K562 (cell line): Measurements from ENCODE around the gene PBX2. TPM values are rescaled to one million over a fixed set of nuclear protein-coding genes. Genes with fewer than 3 reads are reported as not detected.

ENCODE experiments used
- ATF3 ChIP-seq, 2 experiments: fragments of 450-650 bp in 1 of 2; sonication (generic) in 1 of 2; formaldehyde crosslinking in 1 of 2; IDR thresholded peaks in 1 of 2; conservative IDR thresholded peaks in 1 of 2; 2 replicates each; pipeline versions ENCODE4 v1.6.1 to v1.8.1; 2016 to 2023; ENCODE audit warnings: mild to moderate bottlenecking in 2 of 2, moderate library complexity in 2 of 2, inconsistent platforms in 1 of 2, missing genetic modification reagents in 1 of 2
- ATF7 ChIP-seq: fragments of 450-650 bp; IDR thresholded peaks from 2 replicates; pipeline ENCODE4 v1.7.1; 2014; ENCODE audit warnings: mild to moderate bottlenecking, moderate library complexity
- BCLAF1 ChIP-seq, 2 experiments: fragments of 450-650 bp in 1 of 2; IDR thresholded peaks; 2 replicates each; pipeline ENCODE4 v1.6.1; 2011 to 2017; ENCODE audit warnings: low read depth in 2 of 2, antibody characterized with exemption in 1 of 2, borderline replicate concordance in 1 of 2, low read length in 1 of 2, mild to moderate bottlenecking in 1 of 2, mixed read lengths in 1 of 2; ENCODE audit not compliant: control insufficient read depth in 1 of 2
- CXXC5 ChIP-seq: fragments of 250-450 bp; sonication (Bioruptor Pico); IDR thresholded peaks from 2 replicates; pipeline ENCODE4 v1.8.0; 2022; ENCODE audit warnings: inconsistent platforms, mild to moderate bottlenecking, moderate library complexity
- DNMT1 ChIP-seq: fragments of 450-650 bp; IDR thresholded peaks from 2 replicates; pipeline ENCODE4 v1.6.1; 2016; ENCODE audit warnings: antibody characterized with exemption, mild to moderate bottlenecking
- HBP1 ChIP-seq: fragments of 450-650 bp; formaldehyde crosslinking; IDR thresholded peaks from 2 replicates; pipeline ENCODE4 v1.4.0; 2022; ENCODE audit warnings: missing genetic modification characterization
- MBD2 ChIP-seq: sonication (generic); IDR thresholded peaks from 2 replicates; pipeline ENCODE4 v1.6.1; 2016; ENCODE audit warnings: low read depth, borderline replicate concordance
- OTX1 ChIP-seq: fragments of 450-650 bp; formaldehyde crosslinking; IDR thresholded peaks from 2 replicates; pipeline ENCODE4 v1.4.0; 2022; ENCODE audit warnings: mild to moderate bottlenecking
- PCBP2 ChIP-seq: fragments of 200-400 bp; formaldehyde crosslinking; IDR thresholded peaks from 2 replicates; pipeline ENCODE4 v1.6.1; 2018; ENCODE audit warnings: low read length, low read depth, mild to moderate bottlenecking, moderate library complexity; ENCODE audit not compliant: poor library complexity, severe bottlenecking
- POLR2AphosphoS2 ChIP-seq: IDR thresholded peaks from 2 replicates; pipeline ENCODE4 v1.6.1; 2012; ENCODE audit warnings: low read length, improper control_type of control experiment
- RCOR1 ChIP-seq, 2 experiments: IDR thresholded peaks; 2 replicates each; pipeline ENCODE4 v1.6.1; 2012; ENCODE audit warnings: low read depth in 2 of 2, low read length in 2 of 2, borderline replicate concordance in 1 of 2, improper control_type of control experiment in 1 of 2
- ZBTB11 ChIP-seq, 3 experiments: fragments of 200-800 bp in 1 of 3; fragments of 250-450 bp in 1 of 3; fragments of 450-650 bp in 1 of 3; sonication (Bioruptor Pico) in 1 of 3; sonication (Bioruptor generic) in 1 of 3; formaldehyde crosslinking in 1 of 3; IDR thresholded peaks; 2 replicates each; pipeline versions ENCODE4 v1.6.1 to v1.8.0; 2016 to 2022; ENCODE audit warnings: mild to moderate bottlenecking in 2 of 3, missing genetic modification characterization in 2 of 3, missing compliant biosample characterization in 1 of 3, moderate library complexity in 1 of 3
- ZBTB26 ChIP-seq: fragments of 450-650 bp; formaldehyde crosslinking; IDR thresholded peaks from 2 replicates; pipeline ENCODE4 v1.4.0; 2022; ENCODE audit warnings: missing genetic modification characterization
- polyA plus RNA-seq, 8 experiments: library from polyadenylated mRNA; depleted of rRNA in 4 of 8; stranded (reverse) in 5 of 8; unstranded in 3 of 8; fragments of >200 nt; fragmentation: Nextera tagmentation in 2 of 8; fragmentation: Illumina TruSeq in 1 of 8; extraction: Ambion mirVana in 2 of 8; extraction: Trizol in 1 of 8; gene quantifications; 2 replicates each; pipeline versions ENCODE4 v1.2.1 to v1.2.3, GENCODE V29; 2011 to 2014; ENCODE audit warnings: inconsistent platforms in 1 of 8, missing spikeins in 1 of 8
- total RNA-seq, 7 experiments: library from RNA; depleted of rRNA in 6 of 7; stranded (reverse); fragments of >200 nt in 6 of 7; fragmentation: Illumina TruSeq in 2 of 7; extraction: Trizol in 2 of 7; gene quantifications; 2 replicates each; pipeline versions ENCODE4 v1.2.1 to v1.2.3, GENCODE V29; 2011 to 2021; ENCODE audit warnings: low replicate concordance in 1 of 7

The PBX2 gene
- total and polyA plus RNA-seq, 9 of the 15 experiments (the other 6 are each of a cell fraction or from before 2014, with no cell fraction given): 1.9 to 134 (median 62.5) TPM

- TF ChIP-seq ZBTB11 (CRISPR knock-in tag; IDR thresholded peaks at IDR 0.05) (no peak), POLR2AphosphoS2 (no peak), CXXC5 (CRISPR knock-in tag) (0 out of 2 replicates have a peak, but pooled peaks have one; percentile 22), PCBP2 (no peak), ATF7 (peak; percentile 63), OTX1 (CRISPR knock-in tag) (peak; percentile 83), DNMT1 (no peak), BCLAF1 (IDR thresholded peaks at IDR 0.05; ENCODE audit: borderline replicate concordance in 1 of 2, control insufficient read depth in 1 of 2, low read depth in 2 of 2, low read length in 1 of 2) (0 out of 4 replicates have a peak, but pooled peaks of 1 of the 2 experiments have one; percentile 70), MBD2 (peak; percentile 46; the same call in 1 of the 2 replicates), ZBTB26 (CRISPR knock-in tag) (peak; percentile 88), HBP1 (CRISPR knock-in tag) (0 out of 2 replicates have a peak, but pooled peaks have one; percentile 51), RCOR1 (IDR thresholded peaks at IDR 0.05; ENCODE audit: borderline replicate concordance in 1 of 2, low read depth in 2 of 2, low read length in 2 of 2) (peak in 1 of 2 experiments; percentile 45; a peak in 1 of 4 replicates), ATF3 (IDR thresholded peaks at IDR 0.05) (peak; percentile 75), ATF3 (CRISPR knock-in tag; conservative IDR thresholded peaks at IDR 0.05) (no peak)
These were observed 21.0 kb downstream of the PBX2 start (continued) for GRCh38 chr6:32168807-32169591.
